SK-N-SH treated with all-trans-retinoic acid at 6 μM for 48 hours (cell line): Measurements from ENCODE around the gene CDC42.
"Not testable (repeated sequence)": the region's sequence is repeated elsewhere in the genome, so short reads cannot be mapped to it uniquely, and the experiment has no call there.

ENCODE experiments used
- ATAC-seq: fragments of 200-7000 bp; cut with Tn5 transposase; 3 replicates; pipeline ENCODE4 v1.9.1; 2020; ENCODE audit warnings: mild to moderate bottlenecking, moderate library complexity
- ARNTL ChIP-seq: fragments of 450-650 bp; formaldehyde crosslinking; IDR thresholded peaks from 2 replicates; pipeline ENCODE4 v1.5.0; 2020; ENCODE audit warnings: low read depth, mild to moderate bottlenecking, moderate library complexity, borderline replicate concordance
- BACH2 ChIP-seq: fragments of 250-450 bp; sonication (Bioruptor Pico); IDR thresholded peaks from 2 replicates; pipeline ENCODE4 v1.9.0; 2021; ENCODE audit warnings: mild to moderate bottlenecking, borderline replicate concordance
- ESRRG ChIP-seq: fragments of 250-450 bp; sonication (Bioruptor Pico); IDR thresholded peaks from 2 replicates; pipeline ENCODE4 v1.6.1; 2021; ENCODE audit warnings: mild to moderate bottlenecking
- ISL1 ChIP-seq: fragments of 250-450 bp; sonication (Bioruptor Pico); IDR thresholded peaks from 2 replicates; pipeline ENCODE4 v2.1.2; 2022; ENCODE audit warnings: mild to moderate bottlenecking, moderate library complexity
- OSR1 ChIP-seq: fragments of 250-450 bp; sonication (Bioruptor Pico); IDR thresholded peaks from 2 replicates; pipeline ENCODE4 v1.8.0; 2022; ENCODE audit warnings: moderate library complexity, mild to moderate bottlenecking, inconsistent platforms
- PPARA ChIP-seq: fragments of 250-450 bp; sonication (Bioruptor Pico); IDR thresholded peaks from 2 replicates; pipeline ENCODE4 v1.5.0; 2020; ENCODE audit warnings: mild to moderate bottlenecking, borderline replicate concordance
- TCF4 ChIP-seq: fragments of 250-450 bp; sonication (Bioruptor Pico); IDR thresholded peaks from 2 replicates; pipeline ENCODE4 v1.8.0; 2021; ENCODE audit warnings: mild to moderate bottlenecking, moderate library complexity, borderline replicate concordance
- TOX ChIP-seq: fragments of 250-450 bp; sonication (Bioruptor Pico); IDR thresholded peaks from 2 replicates; pipeline ENCODE4 v1.8.0; 2021; ENCODE audit warnings: mild to moderate bottlenecking, moderate library complexity, borderline replicate concordance
- ZFP3 ChIP-seq: fragments of 250-450 bp; sonication (Bioruptor Pico); IDR thresholded peaks from 2 replicates; pipeline ENCODE4 v1.5.0; 2020; ENCODE audit warnings: mild to moderate bottlenecking, moderate library complexity
- ZFP30 ChIP-seq: fragments of 450-650 bp; formaldehyde crosslinking; IDR thresholded peaks from 2 replicates; pipeline ENCODE4 v1.5.0; 2022; ENCODE audit warnings: mild to moderate bottlenecking, moderate library complexity
- ZNF565 ChIP-seq: fragments of 450-650 bp; formaldehyde crosslinking; conservative IDR thresholded peaks from 2 replicates; pipeline ENCODE4 v1.5.0; 2020; ENCODE audit warnings: low read depth, mild to moderate bottlenecking, moderate library complexity
- ZNF70 ChIP-seq: fragments of 450-650 bp; formaldehyde crosslinking; IDR thresholded peaks from 2 replicates; pipeline ENCODE4 v1.5.0; 2020; ENCODE audit warnings: mild to moderate bottlenecking, moderate library complexity
- ZNF8 ChIP-seq: fragments of 450-650 bp; formaldehyde crosslinking; IDR thresholded peaks from 2 replicates; pipeline ENCODE4 v1.5.0; 2020; ENCODE audit warnings: mild to moderate bottlenecking, moderate library complexity
- TF ChIP-seq, protein P1 (sequence below): fragments of 250-450 bp; sonication (Bioruptor Pico); IDR thresholded peaks from 2 replicates; pipeline ENCODE4 v1.5.1; 2020; ENCODE audit warnings: low read depth, mild to moderate bottlenecking, moderate library complexity
- TF ChIP-seq, protein P2 (sequence below): fragments of 250-450 bp; sonication (Bioruptor Pico); IDR thresholded peaks from 2 replicates; pipeline ENCODE4 v1.8.0; 2020; ENCODE audit warnings: mild to moderate bottlenecking, moderate library complexity, borderline replicate concordance
- TF ChIP-seq, protein P3 (sequence below): fragments of 250-450 bp; sonication (Bioruptor Pico); IDR thresholded peaks from 2 replicates; pipeline ENCODE4 v1.8.0; 2021; ENCODE audit warnings: low read depth, mild to moderate bottlenecking, moderate library complexity, borderline replicate concordance
- TF ChIP-seq, protein P4 (sequence below): fragments of 250-450 bp; sonication (Bioruptor Pico); IDR thresholded peaks from 2 replicates; pipeline ENCODE4 v1.5.1; 2021; ENCODE audit warnings: mild to moderate bottlenecking, moderate library complexity

Gene CDC42

DNA sequence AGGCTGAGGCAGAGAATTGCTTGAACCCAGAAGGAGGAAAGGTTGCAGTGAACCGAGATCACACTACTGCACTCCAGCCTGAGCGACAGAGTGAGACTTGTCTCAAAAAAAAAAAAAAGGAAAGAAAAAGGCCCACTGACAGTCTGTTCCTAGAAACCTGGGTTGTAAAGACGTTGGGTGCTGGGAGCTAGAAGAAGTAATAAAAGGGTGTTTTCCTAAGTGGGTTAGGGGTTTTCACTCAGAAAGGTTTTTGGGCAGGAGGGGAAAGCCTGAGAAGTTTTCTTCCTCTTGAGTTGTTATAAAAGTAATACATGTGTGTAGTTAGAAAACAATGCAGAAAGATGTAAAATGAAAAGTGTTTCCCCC lies 25.6 kb upstream of the CDC42 start (continued):
- TF ChIP-seq ZFP30 (CRISPR knock-in tag), result no peak
- TF ChIP-seq, protein P1, sequence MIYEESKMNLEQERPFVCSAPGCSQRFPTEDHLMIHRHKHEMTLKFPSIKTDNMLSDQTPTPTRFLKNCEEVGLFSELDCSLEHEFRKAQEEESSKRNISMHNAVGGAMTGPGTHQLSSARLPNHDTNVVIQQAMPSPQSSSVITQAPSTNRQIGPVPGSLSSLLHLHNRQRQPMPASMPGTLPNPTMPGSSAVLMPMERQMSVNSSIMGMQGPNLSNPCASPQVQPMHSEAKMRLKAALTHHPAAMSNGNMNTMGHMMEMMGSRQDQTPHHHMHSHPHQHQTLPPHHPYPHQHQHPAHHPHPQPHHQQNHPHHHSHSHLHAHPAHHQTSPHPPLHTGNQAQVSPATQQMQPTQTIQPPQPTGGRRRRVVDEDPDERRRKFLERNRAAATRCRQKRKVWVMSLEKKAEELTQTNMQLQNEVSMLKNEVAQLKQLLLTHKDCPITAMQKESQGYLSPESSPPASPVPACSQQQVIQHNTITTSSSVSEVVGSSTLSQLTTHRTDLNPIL (CRISPR knock-in tag), result no peak
- TF ChIP-seq BACH2 (CRISPR knock-in tag), result no peak
- TF ChIP-seq ZNF70, result no peak

DNA sequence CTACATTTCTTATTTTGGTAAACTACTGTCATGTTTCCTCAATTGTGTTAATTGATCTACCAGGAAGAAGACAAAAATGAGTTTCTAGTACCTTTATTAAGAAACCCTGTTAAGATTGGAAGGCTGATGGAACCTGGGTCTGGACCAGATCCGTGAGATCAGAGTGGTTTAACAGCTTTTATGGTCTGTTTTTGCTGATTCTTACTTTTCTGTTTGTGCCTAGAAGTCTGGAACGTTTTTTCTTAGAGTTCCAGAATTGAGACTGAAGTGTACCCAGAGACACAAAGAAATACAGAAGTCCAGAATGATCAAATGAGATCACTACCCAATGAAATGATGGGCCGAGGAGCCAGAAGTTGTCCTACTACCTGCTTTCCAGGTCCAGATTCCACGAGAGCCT lies 22.5 kb upstream of the CDC42 start:
- no peak for ATAC-seq
- TF ChIP-seq ZFP3 (CRISPR knock-in tag) (no peak), ARNTL (CRISPR knock-in tag) (no peak), BACH2 (CRISPR knock-in tag) (no peak), TOX (CRISPR knock-in tag) (no peak), ZNF565 (CRISPR knock-in tag) (no peak), ISL1 (CRISPR knock-in tag) (no peak), ESRRG (CRISPR knock-in tag) (no peak), ZFP30 (CRISPR knock-in tag) (no peak), PPARA (CRISPR knock-in tag) (no peak)
- TF ChIP-seq, protein P1 (CRISPR knock-in tag), result no peak
- TF ChIP-seq, protein P2, sequence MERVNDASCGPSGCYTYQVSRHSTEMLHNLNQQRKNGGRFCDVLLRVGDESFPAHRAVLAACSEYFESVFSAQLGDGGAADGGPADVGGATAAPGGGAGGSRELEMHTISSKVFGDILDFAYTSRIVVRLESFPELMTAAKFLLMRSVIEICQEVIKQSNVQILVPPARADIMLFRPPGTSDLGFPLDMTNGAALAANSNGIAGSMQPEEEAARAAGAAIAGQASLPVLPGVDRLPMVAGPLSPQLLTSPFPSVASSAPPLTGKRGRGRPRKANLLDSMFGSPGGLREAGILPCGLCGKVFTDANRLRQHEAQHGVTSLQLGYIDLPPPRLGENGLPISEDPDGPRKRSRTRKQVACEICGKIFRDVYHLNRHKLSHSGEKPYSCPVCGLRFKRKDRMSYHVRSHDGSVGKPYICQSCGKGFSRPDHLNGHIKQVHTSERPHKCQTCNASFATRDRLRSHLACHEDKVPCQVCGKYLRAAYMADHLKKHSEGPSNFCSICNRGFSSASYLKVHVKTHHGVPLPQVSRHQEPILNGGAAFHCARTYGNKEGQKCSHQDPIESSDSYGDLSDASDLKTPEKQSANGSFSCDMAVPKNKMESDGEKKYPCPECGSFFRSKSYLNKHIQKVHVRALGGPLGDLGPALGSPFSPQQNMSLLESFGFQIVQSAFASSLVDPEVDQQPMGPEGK, result no peak

DNA sequence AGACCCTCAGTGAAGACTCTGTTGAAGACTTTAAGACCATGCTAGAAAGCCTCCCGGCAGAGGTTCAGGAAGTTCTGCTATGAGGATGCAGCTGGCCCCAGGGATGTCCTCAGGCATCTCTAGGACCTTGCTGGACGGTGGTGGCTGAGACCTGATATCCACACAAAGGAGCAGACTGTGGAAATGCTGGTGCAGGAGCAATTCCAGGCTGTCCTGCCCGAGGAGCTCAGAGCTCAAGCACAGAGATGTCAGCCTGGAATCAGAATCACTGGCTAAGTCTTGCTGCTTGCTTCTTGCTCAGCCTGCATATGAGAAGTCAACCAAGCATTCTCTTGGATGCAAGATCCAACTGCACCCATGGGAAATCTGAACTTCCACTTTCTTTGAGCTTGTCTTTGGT lies 22.0 kb upstream of the CDC42 start:
- no peak for TF ChIP-seq TCF4 (CRISPR knock-in tag)
- no peak for TF ChIP-seq OSR1 (CRISPR knock-in tag)
- no peak for TF ChIP-seq ISL1 (CRISPR knock-in tag)
- TF ChIP-seq ARNTL (CRISPR knock-in tag), result no peak
- TF ChIP-seq, protein P3, sequence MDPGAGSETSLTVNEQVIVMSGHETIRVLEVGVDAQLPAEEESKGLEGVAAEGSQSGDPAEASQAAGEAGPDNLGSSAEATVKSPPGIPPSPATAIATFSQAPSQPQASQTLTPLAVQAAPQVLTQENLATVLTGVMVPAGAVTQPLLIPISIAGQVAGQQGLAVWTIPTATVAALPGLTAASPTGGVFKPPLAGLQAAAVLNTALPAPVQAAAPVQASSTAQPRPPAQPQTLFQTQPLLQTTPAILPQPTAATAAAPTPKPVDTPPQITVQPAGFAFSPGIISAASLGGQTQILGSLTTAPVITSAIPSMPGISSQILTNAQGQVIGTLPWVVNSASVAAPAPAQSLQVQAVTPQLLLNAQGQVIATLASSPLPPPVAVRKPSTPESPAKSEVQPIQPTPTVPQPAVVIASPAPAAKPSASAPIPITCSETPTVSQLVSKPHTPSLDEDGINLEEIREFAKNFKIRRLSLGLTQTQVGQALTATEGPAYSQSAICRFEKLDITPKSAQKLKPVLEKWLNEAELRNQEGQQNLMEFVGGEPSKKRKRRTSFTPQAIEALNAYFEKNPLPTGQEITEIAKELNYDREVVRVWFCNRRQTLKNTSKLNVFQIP (CRISPR knock-in tag), result no peak
- no peak for TF ChIP-seq ESRRG (CRISPR knock-in tag)
- no peak for TF ChIP-seq ZFP3 (CRISPR knock-in tag)
- TF ChIP-seq, protein P4, sequence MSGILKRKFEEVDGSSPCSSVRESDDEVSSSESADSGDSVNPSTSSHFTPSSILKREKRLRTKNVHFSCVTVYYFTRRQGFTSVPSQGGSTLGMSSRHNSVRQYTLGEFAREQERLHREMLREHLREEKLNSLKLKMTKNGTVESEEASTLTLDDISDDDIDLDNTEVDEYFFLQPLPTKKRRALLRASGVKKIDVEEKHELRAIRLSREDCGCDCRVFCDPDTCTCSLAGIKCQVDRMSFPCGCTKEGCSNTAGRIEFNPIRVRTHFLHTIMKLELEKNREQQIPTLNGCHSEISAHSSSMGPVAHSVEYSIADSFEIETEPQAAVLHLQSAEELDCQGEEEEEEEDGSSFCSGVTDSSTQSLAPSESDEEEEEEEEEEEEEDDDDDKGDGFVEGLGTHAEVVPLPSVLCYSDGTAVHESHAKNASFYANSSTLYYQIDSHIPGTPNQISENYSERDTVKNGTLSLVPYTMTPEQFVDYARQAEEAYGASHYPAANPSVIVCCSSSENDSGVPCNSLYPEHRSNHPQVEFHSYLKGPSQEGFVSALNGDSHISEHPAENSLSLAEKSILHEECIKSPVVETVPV (CRISPR knock-in tag), result no peak
- no peak for ATAC-seq

DNA sequence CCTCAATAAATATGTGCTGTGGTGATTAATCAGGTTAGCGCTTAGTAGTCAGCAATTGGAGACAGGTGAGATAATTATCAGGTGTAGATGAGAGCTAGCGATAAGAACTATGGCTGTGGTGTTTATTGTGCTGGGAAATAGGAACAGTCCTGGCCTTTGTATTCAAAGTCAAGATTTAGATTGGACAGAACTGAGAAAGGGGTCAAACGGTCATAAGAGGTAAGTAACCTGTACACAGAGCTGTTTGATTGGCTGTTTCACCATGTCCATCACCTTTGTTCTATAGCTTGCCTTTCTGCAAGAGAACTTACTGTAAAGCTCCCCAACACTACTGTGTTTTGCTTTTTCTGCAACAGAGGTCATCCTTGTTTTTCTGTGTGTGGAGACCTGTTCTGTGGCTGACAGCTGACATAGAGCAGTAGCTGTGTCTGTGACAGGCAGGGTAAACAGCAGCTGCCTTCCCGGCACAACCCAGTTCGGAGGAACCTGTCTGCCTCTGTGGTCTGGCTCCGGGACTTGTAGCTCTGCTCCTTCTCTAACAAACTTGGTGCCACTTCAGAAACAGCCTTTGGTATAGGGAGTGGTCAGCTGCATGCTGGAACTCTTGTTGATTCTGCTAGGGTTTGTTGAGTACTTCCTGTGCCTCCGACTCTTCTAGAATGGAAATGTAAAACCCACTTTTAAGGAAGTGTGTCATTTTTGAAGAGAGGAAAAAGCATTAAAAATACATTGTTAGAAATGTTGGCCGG lies 21.1 kb upstream of the CDC42 start:
- TF ChIP-seq ZNF8 (CRISPR knock-in tag), result no peak
- TF ChIP-seq TCF4 (CRISPR knock-in tag), result peak; percentile 16; the same call in 1 of the 2 replicates
- peak; percentile 48; the same call in 1 of the 3 replicates for ATAC-seq

DNA sequence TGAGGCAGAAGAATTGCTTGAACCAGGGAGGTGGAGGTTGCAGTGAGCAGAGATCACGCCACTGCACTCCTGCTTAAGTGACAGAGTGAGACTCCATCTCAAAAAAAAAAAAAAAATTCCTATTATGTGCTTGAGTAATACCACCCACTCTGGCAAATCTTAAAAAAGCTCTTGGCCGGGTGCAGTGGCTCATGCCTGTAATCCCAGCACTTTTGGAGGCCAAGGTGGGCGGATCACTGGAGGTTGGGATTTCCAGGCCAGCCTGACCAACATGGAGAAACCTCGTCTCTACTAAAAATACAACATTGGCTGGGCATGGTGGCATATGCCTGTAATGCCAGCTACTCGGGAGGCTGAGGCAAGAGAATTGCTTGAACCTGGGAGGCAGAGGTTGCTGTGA lies 17.7 kb upstream of the CDC42 start:
- ATAC-seq, result not testable (repeated sequence)
